Chondrocyte (in vitro differentiated cells): ENCODE results near the gene MYRFL. TPM values are rescaled to one million over a fixed set of nuclear protein-coding genes. Genes with fewer than 3 reads are reported as not detected.
"Not testable (repeated sequence)": the region's sequence is repeated elsewhere in the genome, so short reads cannot be mapped to it uniquely, and the experiment has no call there.

ENCODE experiments used
- DNase-seq: peaks from one replicate; pipeline ENCODE4 v3.0.0; 2021; ENCODE audit warnings: mixed read lengths, low spot score
- H3K27ac Mint-ChIP-seq: one replicate; pipeline ENCODE4 v1.8.0; 2021; ENCODE audit warnings: mild to moderate bottlenecking, moderate library complexity, mixed read lengths; ENCODE audit not compliant: unreplicated experiment
- H3K27me3 Mint-ChIP-seq: 2 replicates; pipeline ENCODE4 v1.8.0; 2021; ENCODE audit warnings: low read depth, mixed read lengths
- H3K36me3 Mint-ChIP-seq: 2 replicates; pipeline ENCODE4 v1.8.0; 2021; ENCODE audit warnings: low read depth, mixed read lengths
- H3K4me1 Mint-ChIP-seq: 2 replicates; pipeline ENCODE4 v1.8.0; 2021; ENCODE audit warnings: low read depth, mild to moderate bottlenecking, mixed read lengths
- H3K4me3 Mint-ChIP-seq: one replicate; pipeline ENCODE4 v1.8.0; 2021; ENCODE audit warnings: mild to moderate bottlenecking, moderate library complexity, mixed read lengths; ENCODE audit not compliant: unreplicated experiment
- H3K9me3 Mint-ChIP-seq: 2 replicates; pipeline ENCODE4 v1.8.0; 2021; ENCODE audit warnings: low read depth, mixed read lengths
- total RNA-seq: library from RNA; stranded (reverse); gene quantifications from 3 replicates; pipeline ENCODE4 v1.2.1, GENCODE V29; 2021
- TF ChIP-seq, protein P1 (sequence below): fragments of 200-600 bp; sonication (generic); IDR thresholded peaks from 2 replicates; pipeline ENCODE4 v1.5.0; 2021; ENCODE audit warnings: antibody characterized with exemption, mild to moderate bottlenecking, moderate library complexity

MYRFL gene
- total RNA-seq, 1 donor from 2014 or later: 0.35 TPM

DNA sequence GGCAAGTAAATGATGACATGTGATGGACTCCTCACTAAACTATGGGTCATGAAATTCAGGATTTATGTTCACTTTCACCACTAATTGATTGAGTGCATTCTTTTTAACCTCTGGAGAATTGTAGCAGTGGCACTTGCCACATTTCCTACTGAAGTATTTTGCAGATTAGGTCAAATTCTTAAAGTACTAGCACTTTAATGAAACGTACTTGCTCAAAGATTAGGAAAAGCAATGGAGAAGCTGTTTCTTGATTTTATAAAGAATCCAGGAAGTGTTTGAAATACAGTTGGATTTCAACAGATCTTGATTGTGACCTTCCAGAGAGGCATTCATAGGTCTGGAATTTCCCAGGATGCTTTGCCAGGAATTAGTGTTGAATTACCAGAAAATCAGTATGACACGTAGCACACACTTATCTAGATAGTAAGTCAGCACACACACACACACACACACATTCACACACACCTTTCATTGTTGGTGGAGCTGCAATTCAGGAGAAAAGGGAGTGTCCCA, 162.6 kb downstream of the MYRFL start:
- H3K4me1 Mint-ChIP-seq: peaks cover 12% of the 10 kb centered on the region
- TF ChIP-seq, protein P1, sequence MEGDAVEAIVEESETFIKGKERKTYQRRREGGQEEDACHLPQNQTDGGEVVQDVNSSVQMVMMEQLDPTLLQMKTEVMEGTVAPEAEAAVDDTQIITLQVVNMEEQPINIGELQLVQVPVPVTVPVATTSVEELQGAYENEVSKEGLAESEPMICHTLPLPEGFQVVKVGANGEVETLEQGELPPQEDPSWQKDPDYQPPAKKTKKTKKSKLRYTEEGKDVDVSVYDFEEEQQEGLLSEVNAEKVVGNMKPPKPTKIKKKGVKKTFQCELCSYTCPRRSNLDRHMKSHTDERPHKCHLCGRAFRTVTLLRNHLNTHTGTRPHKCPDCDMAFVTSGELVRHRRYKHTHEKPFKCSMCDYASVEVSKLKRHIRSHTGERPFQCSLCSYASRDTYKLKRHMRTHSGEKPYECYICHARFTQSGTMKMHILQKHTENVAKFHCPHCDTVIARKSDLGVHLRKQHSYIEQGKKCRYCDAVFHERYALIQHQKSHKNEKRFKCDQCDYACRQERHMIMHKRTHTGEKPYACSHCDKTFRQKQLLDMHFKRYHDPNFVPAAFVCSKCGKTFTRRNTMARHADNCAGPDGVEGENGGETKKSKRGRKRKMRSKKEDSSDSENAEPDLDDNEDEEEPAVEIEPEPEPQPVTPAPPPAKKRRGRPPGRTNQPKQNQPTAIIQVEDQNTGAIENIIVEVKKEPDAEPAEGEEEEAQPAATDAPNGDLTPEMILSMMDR: no peak

GRCh38 chr12:69988481-69989321, 163.7 kb downstream of the MYRFL start:
- no peak overlapping the region for H3K4me3 Mint-ChIP-seq
- H3K4me1 Mint-ChIP-seq: peaks cover 12% of the 10 kb centered on the region
- no peak for DNase-seq

More for the DNA sequence above, 162.6 kb downstream of the MYRFL start:
- no peak for DNase-seq
- Mint-ChIP-seq H3K27ac (no peak overlapping the region), H3K9me3 (no peaks in the 10 kb centered on the region), H3K4me3 (no peak overlapping the region), H3K27me3 (no peaks in the 10 kb centered on the region), H3K36me3 (no peaks in the 10 kb centered on the region)

DNA sequence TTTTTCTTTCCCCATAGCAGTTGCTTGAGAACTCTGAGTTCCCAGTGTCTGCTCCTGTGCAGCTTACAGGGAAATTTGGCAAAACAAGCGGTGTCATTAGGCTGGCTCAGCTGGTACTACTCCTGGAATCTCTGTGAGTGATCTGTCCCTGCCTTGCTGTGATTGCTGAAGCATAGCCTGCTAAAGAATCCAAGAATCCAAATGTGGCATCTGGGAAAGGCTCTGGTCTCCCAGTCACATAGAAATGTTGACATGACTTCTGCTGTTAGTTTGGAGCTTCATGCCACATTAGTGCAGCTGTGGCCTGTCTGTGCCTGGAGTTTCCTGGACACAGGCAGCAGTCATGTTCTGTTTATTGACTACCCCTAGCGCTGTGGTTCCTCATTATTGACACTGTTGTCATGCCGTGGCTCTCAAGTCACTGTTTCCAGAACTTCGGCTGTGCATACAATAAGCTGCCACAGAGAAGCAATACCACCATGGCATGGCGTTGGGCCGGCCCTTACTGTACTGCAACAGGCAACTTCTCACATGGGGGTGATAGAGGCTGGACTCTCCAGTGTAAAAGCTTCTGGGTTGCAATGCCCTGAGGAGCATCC, 166.8 kb downstream of the MYRFL start:
- peak overlapping the region; percentile 41 for H3K27ac Mint-ChIP-seq
- peaks cover 4% of the 10 kb centered on the region for H3K9me3 Mint-ChIP-seq
- TF ChIP-seq, protein P1: no peak
- no peaks in the 10 kb centered on the region for H3K27me3 Mint-ChIP-seq
- no peak for DNase-seq
- no peak overlapping the region for H3K4me3 Mint-ChIP-seq
- no peaks in the 10 kb centered on the region for H3K36me3 Mint-ChIP-seq
- peaks cover 8% of the 10 kb centered on the region for H3K4me1 Mint-ChIP-seq

More at GRCh38 chr12:69988481-69989321, 163.7 kb downstream of the MYRFL start:
- TF ChIP-seq, protein P1: no peak
- no peaks in the 10 kb centered on the region for H3K36me3 Mint-ChIP-seq
- no peaks in the 10 kb centered on the region for H3K27me3 Mint-ChIP-seq
- H3K27ac Mint-ChIP-seq: no peak overlapping the region
- H3K9me3 Mint-ChIP-seq: peaks cover 4% of the 10 kb centered on the region

- TF ChIP-seq, protein P1: no peak
- Mint-ChIP-seq H3K36me3 (no peaks in the 10 kb centered on the region), H3K4me1 (peaks cover 21% of the 10 kb centered on the region), H3K27me3 (no peaks in the 10 kb centered on the region), H3K9me3 (peaks cover 4% of the 10 kb centered on the region), H3K4me3 (no peak overlapping the region), H3K27ac (no peak overlapping the region)
- DNase-seq: no peak
Observed at GRCh38 chr12:69993433-69993832, 168.4 kb downstream of the MYRFL start.

- not testable (repeated sequence) for H3K4me3 Mint-ChIP-seq, H3K36me3 Mint-ChIP-seq, H3K27ac Mint-ChIP-seq, H3K27me3 Mint-ChIP-seq, DNase-seq, H3K9me3 Mint-ChIP-seq
- H3K4me1 Mint-ChIP-seq: peaks cover 22% of the 10 kb centered on the region
Observed at GRCh38 chr12:69994086-69994485, 169.1 kb downstream of the MYRFL start.
